Stimulated activated CD8-positive, alpha-beta memory T cell treated with anti-CD3 and anti-CD28 coated beads, Interleukin-15, amount 100 ng/mL, for 4 hours (primary cell): ENCODE measurements around the gene ALDH1L2.

Experiments
- DNase-seq, 2 donors: peaks; one replicate each; pipeline ENCODE4 v3.0.0-alpha.2; 2020; ENCODE audit warnings: low read depth in 2 of 2

ALDH1L2 gene

DNA sequence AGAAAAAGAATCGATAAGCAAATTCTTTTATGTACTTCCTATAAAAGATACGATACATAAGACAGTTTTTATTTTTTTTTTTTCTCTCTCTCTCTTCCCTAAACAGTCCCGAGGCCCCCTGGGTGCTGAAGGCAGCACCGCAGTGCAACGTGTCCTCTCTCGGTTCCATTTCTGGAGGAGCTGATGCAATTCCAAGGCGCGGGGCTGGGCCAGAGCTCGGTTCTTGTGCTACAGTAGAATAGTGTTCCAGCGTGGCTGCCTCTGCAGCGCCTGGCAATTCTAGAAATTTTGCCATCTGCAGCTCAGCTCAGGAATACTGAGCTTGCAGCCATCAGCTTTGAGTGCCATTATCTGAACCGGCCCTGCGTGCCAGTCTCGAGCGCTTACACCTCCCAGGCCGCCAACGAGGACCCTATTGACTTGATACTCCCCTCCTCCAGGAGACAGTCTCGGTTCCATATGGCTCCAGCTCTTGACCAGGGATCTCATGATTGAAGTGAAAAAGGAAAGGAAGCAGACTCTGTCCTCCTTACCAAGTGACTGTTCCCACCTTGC, 630 bp downstream of the ALDH1L2 start:
- no peak for DNase-seq

DNA sequence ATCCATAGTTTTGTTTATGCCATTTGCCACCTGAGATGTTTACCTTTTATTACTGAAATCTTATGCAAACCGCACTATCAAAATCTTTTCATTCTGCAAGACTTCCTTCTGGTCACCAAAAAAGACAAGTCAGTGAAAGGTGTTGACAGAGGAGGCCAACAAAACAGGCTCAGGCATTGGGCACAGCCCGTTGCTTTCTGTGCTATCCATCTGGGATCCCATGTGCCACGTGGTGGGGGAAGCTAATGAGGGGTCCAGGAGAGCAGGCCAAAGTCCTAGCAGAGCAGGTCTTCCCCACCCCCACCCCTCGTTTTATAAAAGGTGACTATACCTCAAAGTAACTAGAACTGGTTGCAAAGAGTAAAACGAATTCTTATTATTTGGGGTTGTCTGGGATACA, 1.2 kb downstream of the ALDH1L2 start:
- no peak for DNase-seq

DNA sequence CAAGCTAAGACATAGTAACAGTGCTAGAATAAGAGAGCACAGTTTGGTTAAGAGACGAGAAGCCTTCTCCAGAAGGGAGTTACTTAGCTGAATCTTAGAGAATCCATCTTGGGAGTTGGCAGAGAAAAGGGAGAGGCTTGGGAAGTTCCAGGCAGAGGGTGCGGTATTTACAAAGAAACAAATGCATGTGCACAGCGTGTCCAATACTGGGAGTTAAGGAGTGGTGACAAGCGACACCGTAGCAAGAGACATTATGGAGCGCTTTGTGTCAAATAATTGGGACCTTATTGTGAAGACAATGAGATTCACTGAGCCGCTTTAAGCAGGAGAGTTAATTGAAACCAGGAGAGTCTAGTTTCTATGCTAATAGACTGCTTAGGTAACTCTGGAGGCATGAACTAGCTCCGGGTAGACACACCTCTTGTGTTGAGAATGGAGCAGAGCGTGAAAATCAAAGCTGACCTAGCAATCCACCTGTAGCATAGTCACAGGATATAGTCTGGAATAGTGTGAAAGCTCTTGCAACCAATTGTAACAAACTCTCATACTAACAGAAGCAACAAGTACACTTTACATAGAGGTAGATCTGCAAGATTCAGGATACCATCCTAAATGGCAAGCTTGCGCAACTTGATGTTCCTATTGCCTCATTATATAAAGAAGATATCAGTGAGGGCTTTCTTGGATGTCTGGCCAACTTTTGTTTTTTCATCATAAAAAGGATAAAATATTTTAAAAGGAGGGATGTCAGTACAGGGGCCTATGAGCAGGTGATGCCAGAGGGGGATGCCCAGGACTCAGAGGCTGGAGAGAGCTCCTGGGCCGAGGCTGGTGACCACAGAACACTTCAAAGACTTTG, 5.3 kb downstream of the ALDH1L2 start:
- no peak for DNase-seq

DNA sequence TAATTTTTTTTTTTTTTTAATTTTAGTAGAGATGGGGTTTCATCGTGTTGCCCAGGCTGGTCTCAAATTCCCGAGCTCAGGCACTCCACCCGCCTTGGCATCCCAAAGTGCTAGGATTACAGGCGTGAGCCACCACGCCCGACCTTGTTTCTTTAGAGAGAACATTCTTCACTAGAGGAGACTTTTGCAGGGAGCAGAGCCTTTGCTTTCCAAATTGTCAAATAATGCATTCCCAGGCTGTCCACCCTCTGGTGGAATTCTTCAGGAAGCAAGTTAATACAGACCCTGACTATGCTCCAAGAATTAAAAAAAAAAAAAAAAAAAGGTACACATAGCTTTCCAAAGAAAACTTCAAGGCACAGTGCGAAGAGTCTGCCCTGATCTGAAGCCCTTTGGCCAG, 6.8 kb downstream of the ALDH1L2 start:
- DNase-seq, result no peak

DNA sequence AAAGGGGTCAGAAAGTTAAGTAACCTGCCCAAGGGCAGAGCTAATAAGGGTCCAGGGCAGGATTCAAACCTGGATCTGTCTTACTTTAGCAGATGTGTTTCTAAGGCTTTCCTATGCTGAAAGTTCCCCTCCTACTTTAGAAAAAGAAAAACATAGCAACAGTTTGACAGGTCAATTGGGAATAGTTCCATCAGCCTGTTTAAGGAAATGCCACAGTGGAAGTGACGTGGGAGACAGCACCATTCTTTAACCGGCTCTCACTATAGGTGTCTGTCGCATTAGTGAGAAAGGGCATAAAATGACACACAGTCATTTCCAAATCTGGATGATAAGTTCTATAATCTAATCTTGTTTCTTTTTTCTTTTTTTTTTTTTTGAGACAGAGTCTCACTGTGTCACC, 7.3 kb downstream of the ALDH1L2 start:
- no peak for DNase-seq

DNA sequence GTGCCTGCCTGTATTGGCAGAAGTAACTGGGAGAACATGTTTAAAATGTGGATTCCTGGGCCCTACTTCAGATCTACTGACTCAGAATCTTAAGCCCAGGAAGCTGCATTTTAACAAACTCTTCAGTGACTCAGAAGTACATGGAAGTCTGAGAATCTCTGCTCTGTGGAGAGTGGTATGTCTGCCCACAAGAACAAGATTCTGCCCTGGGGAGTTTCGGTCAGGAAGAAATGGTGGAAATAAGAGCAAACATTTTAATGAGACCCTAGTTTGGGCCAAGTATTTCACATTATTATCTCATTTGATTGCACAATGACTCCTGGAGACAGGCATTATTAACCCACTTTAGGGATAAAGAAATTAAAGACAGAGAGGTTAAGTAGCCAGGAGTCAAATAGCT, 8.2 kb downstream of the ALDH1L2 start:
- DNase-seq, result no peak

DNA sequence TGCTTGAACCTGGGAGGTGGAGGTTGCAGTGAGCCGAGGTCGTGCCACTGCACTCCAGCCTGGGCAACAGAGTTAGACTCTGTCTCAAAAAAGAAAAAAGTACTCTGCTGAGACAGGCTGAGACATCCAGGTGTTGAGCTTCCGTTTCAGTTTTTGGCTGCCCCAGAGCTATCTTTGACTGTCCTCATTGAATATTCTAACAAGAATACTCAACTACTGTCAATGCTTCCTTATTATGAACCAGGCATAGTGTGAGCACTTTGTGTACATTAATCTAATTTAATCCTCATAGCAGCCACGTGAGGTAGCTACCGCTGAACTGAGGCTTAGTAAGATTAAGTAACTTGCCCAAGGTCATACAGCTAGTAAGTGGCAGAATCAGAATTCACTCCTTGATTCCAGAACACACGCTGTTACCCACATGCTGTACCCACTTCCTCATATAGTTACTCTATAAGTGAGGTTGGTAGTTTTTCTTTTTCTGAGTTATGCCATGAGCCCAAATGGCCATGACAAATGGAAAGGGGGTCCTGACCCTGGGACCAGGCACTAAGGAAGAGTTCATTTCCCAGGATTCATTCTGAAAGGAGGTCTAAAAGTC, 11.3 kb downstream of the ALDH1L2 start:
- no peak for DNase-seq

DNA sequence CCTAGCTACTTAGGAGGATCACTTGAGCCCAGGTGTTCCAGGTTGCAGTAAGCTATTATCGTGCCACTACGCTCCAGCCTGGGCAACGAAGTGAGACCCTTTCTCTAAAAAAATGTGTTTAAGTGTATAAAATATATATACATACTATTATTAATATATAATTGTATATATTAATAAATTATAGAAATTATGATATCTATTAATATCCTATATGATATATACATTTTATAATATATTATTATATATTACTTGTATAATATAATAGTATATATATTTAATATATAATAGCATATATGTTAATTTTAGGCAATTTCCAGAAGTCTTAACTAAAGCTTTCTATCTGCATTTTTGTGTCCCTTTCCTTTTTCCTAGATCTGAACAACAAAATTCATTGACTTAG, 12.3 kb downstream of the ALDH1L2 start:
- no peak for DNase-seq

DNA sequence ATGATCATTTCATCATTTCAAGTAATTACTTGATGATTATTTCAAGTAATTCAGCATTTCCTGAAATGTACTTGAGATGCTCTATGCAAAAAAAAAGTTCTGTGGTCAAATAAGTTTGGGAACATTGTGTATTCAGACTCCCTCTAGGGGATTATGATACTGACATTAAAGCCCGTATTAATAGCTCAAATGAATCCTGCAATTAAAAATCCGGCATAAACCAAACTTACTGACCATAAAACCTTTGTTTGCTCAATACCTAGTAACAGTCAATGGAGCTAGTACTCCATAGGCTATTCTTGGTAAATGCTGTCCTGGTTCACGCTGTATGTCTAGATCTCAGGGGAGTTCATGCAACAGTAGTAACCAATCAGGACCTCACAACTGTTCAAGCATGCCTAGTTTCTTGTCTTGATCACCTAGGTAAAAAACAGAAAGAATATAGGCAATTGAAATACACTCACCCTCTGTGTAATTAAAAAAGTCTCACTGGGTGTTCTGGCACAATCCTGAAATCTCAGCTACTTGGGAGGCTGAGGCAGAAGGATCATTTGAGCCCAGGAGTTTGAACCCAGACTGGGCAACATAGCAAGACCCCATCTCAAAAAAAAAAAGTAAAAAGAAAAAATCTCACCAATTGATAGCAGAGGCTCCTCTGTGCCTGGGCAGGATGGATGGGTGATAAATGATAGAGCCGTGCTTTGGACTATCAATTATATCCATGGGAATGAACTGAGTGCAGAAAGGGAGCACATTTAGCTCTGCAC, 14.1 kb downstream of the ALDH1L2 start:
- DNase-seq, result no peak

DNA sequence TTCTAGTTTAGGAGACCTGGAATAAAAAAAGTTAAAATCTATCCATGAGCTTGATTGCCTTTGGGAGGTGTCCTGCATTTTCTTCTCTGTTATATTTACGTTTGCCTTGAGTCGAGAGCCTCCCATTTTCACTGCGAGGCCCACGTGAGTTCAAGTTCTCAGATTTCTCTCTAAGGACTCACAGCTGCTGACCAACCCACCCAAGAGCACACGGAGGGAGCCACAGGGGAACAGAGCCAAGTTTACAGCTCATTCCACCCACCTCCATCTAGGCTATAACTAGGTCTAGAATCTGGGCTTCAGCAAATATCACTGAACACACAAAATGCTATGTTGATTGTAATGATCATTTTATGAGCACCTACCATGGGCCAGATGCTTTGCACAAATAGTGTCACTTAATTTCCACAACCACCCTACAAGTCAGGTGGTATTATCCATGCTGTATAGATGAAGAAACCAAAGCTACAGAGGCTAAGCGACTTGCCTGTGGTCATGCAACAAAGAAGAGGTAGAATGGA, 16.7 kb downstream of the ALDH1L2 start:
- no peak for DNase-seq

DNA sequence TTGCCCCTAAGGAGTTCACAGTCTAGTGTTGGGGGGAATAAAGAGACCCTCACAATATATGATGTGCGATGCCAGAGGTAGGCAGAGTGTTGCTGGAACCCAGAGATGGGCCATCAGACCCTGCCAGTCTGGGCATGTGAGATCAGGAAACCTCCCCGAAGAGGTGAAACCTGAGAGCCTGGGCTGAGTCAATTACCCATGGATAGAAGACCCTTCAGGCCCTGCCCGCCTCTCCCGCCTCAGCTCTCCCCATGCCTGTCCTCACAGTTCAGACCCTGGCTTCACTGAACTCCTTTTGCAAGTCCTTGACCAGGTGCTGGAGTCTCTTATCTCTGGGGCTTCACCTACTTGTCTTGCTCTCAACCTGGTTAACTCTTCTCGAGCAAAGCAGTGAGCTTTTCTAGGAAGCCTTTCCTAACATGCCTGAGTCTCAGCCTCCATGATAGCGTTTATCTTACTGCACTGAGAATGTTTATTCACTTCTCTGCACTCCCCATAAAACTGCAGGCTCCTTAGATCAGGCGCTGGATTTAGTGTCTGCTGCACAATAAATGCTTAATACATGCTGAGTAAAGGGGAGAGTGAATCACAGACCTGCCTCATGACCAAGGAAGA, 19.6 kb downstream of the ALDH1L2 start:
- no peak for DNase-seq

DNA sequence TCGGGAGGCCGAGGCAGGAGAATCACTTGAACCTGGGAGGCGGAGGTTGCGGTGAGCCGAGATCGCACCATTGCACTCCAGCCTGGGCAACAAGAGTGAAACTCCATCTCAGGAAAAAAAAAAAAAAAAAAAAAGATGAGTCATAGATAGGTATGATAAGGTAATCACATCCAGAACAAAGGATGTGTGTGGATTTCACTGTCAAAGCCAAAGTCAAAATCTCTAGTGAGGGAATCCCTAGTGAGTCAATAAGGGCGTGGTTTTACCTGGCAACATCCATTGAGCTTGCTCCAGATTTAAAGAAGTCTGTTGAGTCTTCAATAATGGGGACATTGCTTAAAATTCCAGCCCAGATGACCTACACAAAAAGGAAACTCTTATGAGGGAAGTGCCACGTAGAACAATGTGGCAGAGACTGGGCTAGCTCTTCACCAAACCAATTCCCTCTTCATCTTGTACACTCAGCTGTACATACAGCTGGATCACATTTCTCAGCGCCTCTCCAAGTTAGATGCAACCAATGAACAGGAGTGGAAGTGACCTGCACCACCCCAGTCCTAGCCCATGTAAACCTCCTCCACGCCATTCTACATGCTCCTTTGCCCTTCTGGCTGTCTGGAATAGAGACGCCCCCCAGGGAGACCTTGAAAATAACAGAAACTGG, 23.4 kb downstream of the ALDH1L2 start:
- DNase-seq, result no peak

DNA sequence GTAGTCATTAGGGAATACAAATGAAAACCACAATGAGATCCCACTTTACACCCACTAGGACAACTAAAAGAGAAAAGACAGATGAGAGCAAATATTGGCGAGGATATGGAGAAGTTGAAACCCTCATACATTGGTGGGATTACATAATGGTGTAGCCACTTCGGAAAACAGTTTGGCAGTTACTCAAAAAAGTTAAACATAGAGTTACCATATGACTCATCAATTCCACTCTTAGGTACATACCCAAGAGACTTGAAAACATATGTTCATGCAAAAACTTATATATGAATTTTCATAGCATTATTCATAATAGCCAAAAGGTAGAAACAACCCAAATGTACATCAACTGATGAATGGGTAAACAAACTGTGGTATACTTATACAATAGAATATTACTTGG, 27.1 kb downstream of the ALDH1L2 start:
- DNase-seq, result no peak

DNA sequence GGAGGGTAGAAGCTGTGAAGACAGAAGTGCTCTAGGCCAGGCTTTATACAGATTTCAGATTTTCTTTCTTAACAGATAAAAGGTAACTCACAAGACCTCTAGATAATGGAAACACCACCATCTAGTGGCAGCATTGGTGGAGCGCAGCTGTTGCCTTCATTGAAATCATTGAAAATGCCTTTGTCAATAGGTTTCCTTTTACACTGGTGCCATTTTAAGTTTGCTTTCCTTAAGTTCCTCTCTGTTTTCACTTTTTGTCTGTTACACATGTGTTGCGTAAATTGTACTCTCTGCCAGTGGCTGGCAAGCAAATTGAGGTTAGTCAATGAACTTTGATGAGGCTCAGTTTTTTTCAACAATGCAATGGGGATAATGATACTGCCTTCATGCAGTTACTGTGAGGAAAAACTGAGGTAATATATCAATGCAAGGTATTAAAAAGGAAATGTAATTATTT, 31.1 kb downstream of the ALDH1L2 start:
- peak; percentile 29 to 64 for DNase-seq

DNA sequence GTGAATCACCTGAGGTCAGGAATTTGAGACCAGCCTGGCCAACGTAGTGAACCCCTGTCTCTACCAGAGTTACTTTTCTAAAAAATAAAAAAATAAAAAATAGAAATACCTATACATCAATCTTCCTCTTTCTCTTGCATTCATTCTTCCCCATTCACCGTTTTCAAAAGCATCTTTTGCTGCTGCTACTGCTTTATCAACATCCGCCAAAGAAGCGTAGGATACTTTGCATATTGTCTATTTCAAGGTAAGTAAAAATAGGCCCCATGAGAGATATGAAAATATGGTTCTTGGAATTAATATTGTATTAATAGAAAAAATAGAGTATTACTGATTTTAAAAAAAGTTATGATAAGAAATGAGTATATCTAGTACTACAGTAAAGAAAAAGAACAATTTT, 32.3 kb downstream of the ALDH1L2 start:
- no peak for DNase-seq

DNA sequence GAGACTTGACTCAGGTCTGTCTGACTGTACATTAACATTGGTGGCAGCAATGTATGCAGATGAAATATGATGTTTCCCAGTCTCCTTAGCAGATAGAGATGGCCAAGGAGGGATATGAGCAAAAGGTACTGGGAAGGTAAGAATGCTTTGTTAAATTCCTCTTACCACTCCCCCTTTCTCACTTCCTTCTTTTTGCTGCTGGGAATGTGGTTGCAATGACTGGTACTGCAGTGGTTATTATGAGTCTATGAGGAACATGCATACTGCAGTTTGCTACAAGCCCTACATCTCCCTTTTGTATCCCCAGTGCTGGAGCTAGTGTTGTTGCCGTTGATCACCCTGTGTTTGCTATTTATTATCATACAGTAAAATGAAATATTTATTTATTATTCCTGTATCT, 35.9 kb downstream of the ALDH1L2 start:
- DNase-seq, result no peak

DNA sequence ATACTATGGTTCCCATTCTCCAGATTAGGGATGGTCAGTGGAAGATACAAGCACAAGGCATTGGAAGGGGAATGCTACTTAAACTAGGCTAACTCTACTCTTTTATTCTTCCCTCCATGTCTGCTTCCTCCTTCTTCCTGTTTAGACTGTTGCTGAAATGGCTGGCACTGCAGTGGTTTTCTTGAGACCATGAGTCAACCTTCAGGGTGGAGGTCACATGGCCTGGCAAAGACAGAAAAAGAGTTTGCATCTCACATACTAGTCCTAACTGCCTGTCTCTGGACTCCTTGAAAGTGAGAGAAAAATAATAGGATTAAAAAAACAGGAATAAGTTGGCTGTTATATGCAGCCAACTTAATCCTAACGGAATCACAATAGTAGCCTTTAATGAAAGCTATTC, 37.0 kb downstream of the ALDH1L2 start:
- DNase-seq, result no peak

DNA sequence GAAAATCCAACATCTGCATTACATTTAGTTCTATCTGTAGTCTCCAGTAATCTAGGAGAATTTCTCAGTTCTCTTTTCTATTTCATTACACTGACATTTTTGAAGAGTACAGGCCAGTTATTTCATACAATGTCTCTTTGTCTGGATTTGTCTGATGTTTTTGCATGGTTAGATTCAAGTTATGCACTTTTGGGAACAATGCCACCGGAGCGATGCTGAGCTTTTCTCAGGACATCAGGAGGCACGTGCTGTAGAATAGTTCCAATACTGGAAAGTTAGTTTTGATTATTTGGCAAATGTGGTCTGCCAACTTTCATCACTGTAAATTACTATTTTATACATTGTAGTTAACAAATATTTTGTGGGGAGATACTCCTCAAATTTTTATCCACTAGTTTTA, 43.1 kb downstream of the ALDH1L2 start:
- no peak for DNase-seq

DNA sequence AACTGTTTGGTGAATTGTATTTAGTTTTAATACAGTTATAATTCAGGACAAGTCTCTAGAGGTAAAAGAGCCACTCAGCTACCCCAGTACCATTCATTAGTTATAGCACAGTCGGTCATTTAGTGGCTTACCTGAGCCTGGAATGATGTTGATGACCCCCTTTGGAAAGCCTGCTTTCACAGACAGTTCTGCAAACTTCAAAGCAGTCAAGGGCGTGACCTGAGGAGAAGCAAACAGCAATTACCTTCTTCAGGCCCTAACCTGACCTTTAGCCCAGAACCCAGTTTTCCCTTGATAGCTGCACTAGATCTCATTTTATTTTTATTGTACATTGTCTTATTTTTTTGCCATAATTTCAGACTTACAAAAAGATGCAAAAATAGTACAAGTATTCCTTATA, 43.8 kb downstream of the ALDH1L2 start:
- no peak for DNase-seq

DNA sequence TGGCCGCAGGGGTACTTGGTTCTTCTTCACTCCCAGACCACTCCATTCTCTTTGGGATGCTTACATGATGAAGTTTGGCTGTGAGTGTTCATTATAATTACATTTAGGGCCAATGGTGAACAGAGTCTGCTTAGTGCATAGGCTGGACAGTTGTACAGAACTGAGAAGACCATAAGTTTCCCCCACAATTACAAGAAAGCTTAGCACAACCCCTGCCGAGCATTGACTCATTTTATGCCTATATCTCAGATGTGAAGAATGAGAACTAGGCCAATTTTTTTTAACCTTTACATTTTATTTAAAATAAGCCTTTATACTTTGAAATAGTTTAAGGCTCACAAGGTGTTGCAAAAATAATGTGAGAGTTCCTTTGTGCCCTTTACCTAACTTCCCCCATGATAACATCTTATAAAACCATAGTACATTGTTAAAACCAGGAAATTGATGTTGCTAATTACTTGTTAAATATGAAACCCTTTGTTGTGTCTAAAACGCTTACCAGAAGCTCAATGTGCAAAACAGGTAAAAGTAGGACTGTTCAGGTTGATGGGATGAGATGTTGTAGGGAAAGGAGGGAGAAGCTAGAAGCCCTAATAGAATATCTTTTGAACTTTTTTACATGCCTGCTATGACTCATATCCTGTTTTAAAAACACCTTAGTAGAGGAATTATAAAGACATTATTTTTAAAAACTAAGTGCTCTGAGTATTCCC, 47.2 kb downstream of the ALDH1L2 start:
- no peak for DNase-seq

DNA sequence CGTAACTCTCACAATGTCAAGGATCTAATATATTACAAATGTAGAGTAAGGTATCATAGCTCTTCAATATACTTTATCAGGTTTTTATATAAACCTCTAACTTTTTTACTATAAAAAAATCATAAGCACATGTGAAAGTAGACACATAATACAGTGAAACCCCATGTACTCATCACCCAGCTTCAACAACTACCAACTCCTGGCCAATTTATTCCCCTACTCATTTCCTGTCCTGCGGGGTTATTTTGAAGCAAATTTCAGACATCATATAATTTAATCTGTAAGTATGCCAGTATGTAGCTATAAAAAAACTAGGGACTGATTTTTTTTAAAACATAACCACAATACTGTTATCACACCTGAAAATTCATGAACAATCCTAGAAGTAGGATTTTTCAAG, 50.4 kb downstream of the ALDH1L2 start:
- no peak for DNase-seq
